A204.1 (cell line): ENCODE data around the gene SLC35B4.

Source experiments
- FAIRE-seq: peaks from 2 replicates; lab custom pipeline; 2012; peaks lifted over from hg19 to GRCh38; lab: Jason Lieb, UNC

Gene SLC35B4

GRCh38 chr7:134290286-134290685 lies 26.4 kb downstream of the SLC35B4 start:
- FAIRE-seq = no peak

- FAIRE-seq = no peak
Observed at GRCh38 chr7:134289841-134290240, 26.9 kb downstream of the SLC35B4 start.

- no peak for FAIRE-seq
Observed at GRCh38 chr7:134289423-134289822, 27.3 kb downstream of the SLC35B4 start.

- no peak for FAIRE-seq
Observed at GRCh38 chr7:134287916-134288659, 28.6 kb downstream of the SLC35B4 start.

GRCh38 chr7:134284952-134285351 lies 31.8 kb downstream of the SLC35B4 start:
- FAIRE-seq = no peak

- FAIRE-seq = no peak
Observed at GRCh38 chr7:134284011-134284410, 32.7 kb downstream of the SLC35B4 start.

- no peak for FAIRE-seq
Observed at GRCh38 chr7:134280508-134280907, 36.2 kb downstream of the SLC35B4 start.

- FAIRE-seq = no peak
Observed at GRCh38 chr7:134279898-134280297, 36.8 kb downstream of the SLC35B4 start.

- no peak for FAIRE-seq
Observed at GRCh38 chr7:134279336-134279735, 37.4 kb downstream of the SLC35B4 start.

GRCh38 chr7:134278502-134279153 lies 38.1 kb downstream of the SLC35B4 start:
- no peak for FAIRE-seq

- FAIRE-seq = no peak
Observed at GRCh38 chr7:134276951-134277350, 39.8 kb downstream of the SLC35B4 start.

GRCh38 chr7:134262322-134262721 lies 54.4 kb downstream of the SLC35B4 start:
- FAIRE-seq = no peak

- FAIRE-seq = no peak
Observed at GRCh38 chr7:134255814-134256213, 60.9 kb downstream of the SLC35B4 start.

- no peak for FAIRE-seq
Observed at GRCh38 chr7:134254311-134254710, 62.4 kb downstream of the SLC35B4 start.

- no peak for FAIRE-seq
Observed at GRCh38 chr7:134248196-134248595, 68.5 kb downstream of the SLC35B4 start.

GRCh38 chr7:134246761-134247160 lies 70.0 kb downstream of the SLC35B4 start:
- FAIRE-seq = no peak

GRCh38 chr7:134246347-134246746 lies 70.4 kb downstream of the SLC35B4 start:
- no peak for FAIRE-seq

- no peak for FAIRE-seq
Observed at GRCh38 chr7:134245253-134245652, 71.5 kb downstream of the SLC35B4 start.
